Stimulated activated CD8-positive, alpha-beta memory T cell treated with anti-CD3 and anti-CD28 coated beads, Interleukin-7, amount 100 ng/mL, for 48 hours (primary cell): ENCODE results near the gene SPDYA.

Source experiments
- DNase-seq, 2 donors: peaks; one replicate each; pipeline ENCODE4 v3.0.0-alpha.2; 2020; ENCODE audit warnings: low read depth in 1 of 2; ENCODE audit errors: extremely low read depth in 1 of 2

The SPDYA gene

GRCh38 chr2:28824207-28824606 is 13.6 kb downstream of the SPDYA start:
- no peak for DNase-seq

- DNase-seq: no peak
Measured at GRCh38 chr2:28824870-28825269, 14.2 kb downstream of the SPDYA start.

GRCh38 chr2:28828382-28828781 is 17.7 kb downstream of the SPDYA start:
- DNase-seq: no peak

- no peak for DNase-seq
Measured at GRCh38 chr2:28833740-28834470, 23.3 kb downstream of the SPDYA start.

GRCh38 chr2:28835781-28836180 is 25.1 kb downstream of the SPDYA start:
- no peak for DNase-seq

GRCh38 chr2:28838971-28839370 is 28.3 kb downstream of the SPDYA start:
- no peak for DNase-seq

GRCh38 chr2:28842042-28842441 is 31.4 kb downstream of the SPDYA start:
- DNase-seq: no peak

GRCh38 chr2:28855193-28855592 is 44.6 kb downstream of the SPDYA start:
- DNase-seq: no peak

GRCh38 chr2:28855977-28856376 is 45.3 kb downstream of the SPDYA start:
- no peak for DNase-seq

- DNase-seq: no peak
Measured at GRCh38 chr2:28868611-28869010, 58.0 kb downstream of the SPDYA start.

GRCh38 chr2:28869494-28870145 is 59.0 kb downstream of the SPDYA start:
- peak in 1 of 2 donors; percentile 4 for DNase-seq

GRCh38 chr2:28870146-28870891 is 59.7 kb downstream of the SPDYA start, which contains the start of gene TRMT61B:
Gene TRMT61B, minus strand, starts transcription at chr2:28870309. Its CDS starts 32 bp downstream, at chr2:28870277.
- peak; percentile 95 to 96 for DNase-seq

GRCh38 chr2:28871620-28872019 is 61.0 kb downstream of the SPDYA start:
- no peak for DNase-seq

- no peak for DNase-seq
Measured at GRCh38 chr2:28880193-28880592, 69.6 kb downstream of the SPDYA start.

GRCh38 chr2:28893488-28893887 is 82.9 kb downstream of the SPDYA start:
- no peak for DNase-seq

GRCh38 chr2:28894470-28895188 is 84.0 kb downstream of the SPDYA start, which contains the start of gene WDR43:
Gene WDR43, plus strand, starts transcription at chr2:28894667. Its CDS starts 32 bp downstream, at chr2:28894699.
- peak; percentile 95 to 98 for DNase-seq

GRCh38 chr2:28895189-28895893 is 84.7 kb downstream of the SPDYA start:
- DNase-seq: peak in 1 of 2 donors; percentile 26

GRCh38 chr2:28896906-28897305 is 86.3 kb downstream of the SPDYA start:
- no peak for DNase-seq

GRCh38 chr2:28898048-28898447 is 87.4 kb downstream of the SPDYA start:
- DNase-seq: no peak
